Neural crest cell (in vitro differentiated cells): Measurements from ENCODE around the gene PRKCA. TPM values are rescaled to one million over a fixed set of nuclear protein-coding genes. Genes with fewer than 3 reads are reported as not detected.

Experiments
- DNase-seq: peaks from one replicate; pipeline ENCODE4 v3.0.0; 2021; ENCODE audit warnings: low read depth, mixed read lengths, low spot score
- H3K27ac Mint-ChIP-seq: one replicate; pipeline ENCODE4 v1.8.0; 2021; ENCODE audit warnings: mild to moderate bottlenecking, mixed read lengths; ENCODE audit not compliant: unreplicated experiment
- H3K27me3 Mint-ChIP-seq: 2 replicates; pipeline ENCODE4 v1.8.0; 2021; ENCODE audit warnings: low read depth, mild to moderate bottlenecking, mixed read lengths
- H3K36me3 Mint-ChIP-seq: 2 replicates; pipeline ENCODE4 v1.8.0; 2021; ENCODE audit warnings: low read depth, mild to moderate bottlenecking, mixed read lengths
- H3K4me1 Mint-ChIP-seq: 2 replicates; pipeline ENCODE4 v1.8.0; 2021; ENCODE audit warnings: mixed read lengths
- H3K4me3 Mint-ChIP-seq: one replicate; pipeline ENCODE4 v1.8.0; 2021; ENCODE audit warnings: mild to moderate bottlenecking, mixed read lengths
- H3K9me3 Mint-ChIP-seq: 2 replicates; pipeline ENCODE4 v1.8.0; 2021; ENCODE audit warnings: mixed read lengths
- total RNA-seq: library from RNA; stranded (reverse); gene quantifications from 2 replicates; pipeline ENCODE4 v1.2.1, GENCODE V29; 2021
- TF ChIP-seq, protein P1 (sequence below): fragments of 200-600 bp; sonication (generic); conservative IDR thresholded peaks from 2 replicates; pipeline ENCODE4 v1.5.0; 2021; ENCODE audit warnings: antibody characterized with exemption, mild to moderate bottlenecking

The PRKCA gene
- total RNA-seq, 1 donor from 2014 or later = 22.7 TPM

DNA sequence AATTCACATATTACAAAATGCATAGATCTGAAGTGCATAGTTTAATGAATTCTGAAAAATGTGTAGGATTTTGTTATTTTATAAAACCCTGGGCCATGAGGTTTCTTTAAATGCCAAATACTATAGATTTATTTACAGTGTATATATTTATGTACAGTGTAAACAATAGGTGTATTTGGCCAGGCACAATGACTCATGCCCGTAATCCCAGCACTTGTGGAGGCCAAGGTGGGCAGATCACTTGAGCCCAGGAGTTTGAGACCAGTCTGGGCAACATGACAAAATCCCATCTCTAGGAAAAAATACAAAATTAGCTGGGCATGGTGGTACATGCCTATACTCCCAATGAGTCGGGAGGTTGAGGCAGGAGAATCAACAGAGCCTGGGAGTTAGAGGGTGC, 249.4 kb downstream of the PRKCA start:
- TF ChIP-seq, protein P1, sequence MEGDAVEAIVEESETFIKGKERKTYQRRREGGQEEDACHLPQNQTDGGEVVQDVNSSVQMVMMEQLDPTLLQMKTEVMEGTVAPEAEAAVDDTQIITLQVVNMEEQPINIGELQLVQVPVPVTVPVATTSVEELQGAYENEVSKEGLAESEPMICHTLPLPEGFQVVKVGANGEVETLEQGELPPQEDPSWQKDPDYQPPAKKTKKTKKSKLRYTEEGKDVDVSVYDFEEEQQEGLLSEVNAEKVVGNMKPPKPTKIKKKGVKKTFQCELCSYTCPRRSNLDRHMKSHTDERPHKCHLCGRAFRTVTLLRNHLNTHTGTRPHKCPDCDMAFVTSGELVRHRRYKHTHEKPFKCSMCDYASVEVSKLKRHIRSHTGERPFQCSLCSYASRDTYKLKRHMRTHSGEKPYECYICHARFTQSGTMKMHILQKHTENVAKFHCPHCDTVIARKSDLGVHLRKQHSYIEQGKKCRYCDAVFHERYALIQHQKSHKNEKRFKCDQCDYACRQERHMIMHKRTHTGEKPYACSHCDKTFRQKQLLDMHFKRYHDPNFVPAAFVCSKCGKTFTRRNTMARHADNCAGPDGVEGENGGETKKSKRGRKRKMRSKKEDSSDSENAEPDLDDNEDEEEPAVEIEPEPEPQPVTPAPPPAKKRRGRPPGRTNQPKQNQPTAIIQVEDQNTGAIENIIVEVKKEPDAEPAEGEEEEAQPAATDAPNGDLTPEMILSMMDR = no peak
- peaks cover 19% of the 10 kb centered on the region for H3K4me1 Mint-ChIP-seq
- no peak overlapping the region for H3K4me3 Mint-ChIP-seq
- no peak overlapping the region for H3K27ac Mint-ChIP-seq
- peaks cover 3% of the 10 kb centered on the region for H3K9me3 Mint-ChIP-seq
- no peak for DNase-seq
- H3K36me3 Mint-ChIP-seq = peaks cover 6% of the 10 kb centered on the region
- H3K27me3 Mint-ChIP-seq = no peaks in the 10 kb centered on the region

DNA sequence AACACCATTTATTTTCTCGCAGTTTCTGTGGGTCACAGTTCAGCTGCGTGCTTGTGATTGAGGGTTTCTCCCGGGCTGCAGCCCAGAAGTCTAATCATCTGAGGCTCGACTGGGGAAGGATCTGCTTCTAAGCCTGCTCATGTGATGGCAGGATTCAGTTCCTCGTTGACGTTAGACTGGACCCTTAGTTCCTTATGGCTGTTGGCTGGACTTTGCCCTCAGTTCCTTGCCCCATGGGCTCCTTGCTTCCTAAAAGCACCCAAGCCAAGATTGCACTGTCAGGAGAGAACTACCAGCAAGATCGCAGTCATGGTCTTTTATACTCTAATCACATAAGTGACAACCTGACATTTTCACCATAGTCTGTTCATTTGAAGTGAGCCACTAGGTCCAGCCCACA, 250.0 kb downstream of the PRKCA start:
- no peaks in the 10 kb centered on the region for H3K27me3 Mint-ChIP-seq

DNA sequence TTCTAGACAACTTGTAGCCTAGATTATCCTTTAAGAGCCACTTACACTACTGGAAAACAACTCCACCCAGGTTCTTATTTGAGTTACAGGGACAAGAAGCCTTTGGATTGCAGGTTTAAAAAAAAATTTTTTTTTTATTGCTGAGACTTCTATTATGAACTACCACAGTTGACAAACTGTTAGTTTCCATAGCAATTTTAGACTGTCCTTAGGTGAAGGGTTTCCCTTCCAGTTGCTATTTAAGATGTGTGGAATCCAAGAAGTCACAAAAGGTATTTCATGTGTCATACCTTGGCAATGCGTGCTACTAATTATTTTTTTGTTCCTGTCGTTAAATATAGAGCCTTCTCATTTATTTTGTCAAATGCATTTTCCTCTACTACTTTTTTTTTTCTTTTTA, 253.2 kb downstream of the PRKCA start:
- no peak overlapping the region for H3K4me3 Mint-ChIP-seq
- no peak for DNase-seq

More for the DNA sequence above, 250.0 kb downstream of the PRKCA start:
- DNase-seq = no peak
- TF ChIP-seq, protein P1 = no peak
- peaks cover 3% of the 10 kb centered on the region for H3K9me3 Mint-ChIP-seq
- H3K4me3 Mint-ChIP-seq = no peak overlapping the region
- H3K27ac Mint-ChIP-seq = no peak overlapping the region
- H3K4me1 Mint-ChIP-seq = peaks cover 19% of the 10 kb centered on the region
- peaks cover 3% of the 10 kb centered on the region for H3K36me3 Mint-ChIP-seq

DNA sequence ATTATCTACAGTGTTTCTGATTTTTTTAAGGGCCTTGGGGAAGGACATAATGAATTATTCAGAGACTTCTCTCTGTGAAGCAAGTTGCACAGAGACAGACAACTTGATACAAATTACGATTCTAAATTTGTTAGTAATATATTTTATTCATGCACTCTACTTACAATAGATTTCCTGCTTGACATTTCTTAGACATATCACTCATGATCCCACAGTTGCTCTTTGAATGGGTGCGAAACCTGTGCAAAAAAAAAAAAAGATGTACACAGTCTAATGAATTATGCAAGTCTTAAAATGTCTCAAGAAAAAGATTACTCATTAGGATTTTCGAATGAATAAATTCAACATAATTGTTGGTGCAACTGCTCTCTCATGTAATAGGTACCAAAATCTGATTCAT, 254.8 kb downstream of the PRKCA start:
- H3K4me3 Mint-ChIP-seq = no peak overlapping the region
- H3K27me3 Mint-ChIP-seq = no peaks in the 10 kb centered on the region
- H3K36me3 Mint-ChIP-seq = no peaks in the 10 kb centered on the region
- no peaks in the 10 kb centered on the region for H3K4me1 Mint-ChIP-seq
- H3K27ac Mint-ChIP-seq = no peak overlapping the region
- DNase-seq = no peak
- peaks cover 6% of the 10 kb centered on the region for H3K9me3 Mint-ChIP-seq
- TF ChIP-seq, protein P1 = no peak

More for the DNA sequence above, 253.2 kb downstream of the PRKCA start:
- TF ChIP-seq, protein P1 = no peak
- H3K27ac Mint-ChIP-seq = no peak overlapping the region
- H3K27me3 Mint-ChIP-seq = no peaks in the 10 kb centered on the region
- H3K4me1 Mint-ChIP-seq = peaks cover 2% of the 10 kb centered on the region
- no peaks in the 10 kb centered on the region for H3K36me3 Mint-ChIP-seq
- peaks cover 3% of the 10 kb centered on the region for H3K9me3 Mint-ChIP-seq

DNA sequence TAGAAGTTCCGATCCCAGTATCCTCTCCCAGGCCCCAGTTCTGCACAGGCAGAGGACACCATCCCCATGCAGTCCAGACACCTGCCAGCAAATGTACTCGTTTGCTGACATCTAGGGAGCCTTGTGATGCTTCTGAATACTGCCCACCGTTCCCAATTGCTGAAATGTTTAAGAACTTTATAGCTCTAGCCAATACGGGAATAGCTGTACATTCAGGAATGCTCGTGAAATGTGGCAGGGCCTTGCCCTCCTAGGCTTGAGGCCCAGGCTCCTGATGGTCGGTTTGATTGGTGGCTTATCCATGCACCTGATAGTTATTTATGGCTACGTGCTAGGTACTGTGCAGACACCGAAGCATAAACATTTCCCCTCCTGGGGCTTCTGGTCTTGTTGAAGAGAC, 255.5 kb downstream of the PRKCA start:
- TF ChIP-seq, protein P1 = no peak
- Mint-ChIP-seq H3K9me3 (peaks cover 3% of the 10 kb centered on the region), H3K4me3 (no peak overlapping the region), H3K27ac (no peak overlapping the region), H3K27me3 (no peaks in the 10 kb centered on the region), H3K36me3 (no peaks in the 10 kb centered on the region), H3K4me1 (no peaks in the 10 kb centered on the region)
- DNase-seq = no peak

DNA sequence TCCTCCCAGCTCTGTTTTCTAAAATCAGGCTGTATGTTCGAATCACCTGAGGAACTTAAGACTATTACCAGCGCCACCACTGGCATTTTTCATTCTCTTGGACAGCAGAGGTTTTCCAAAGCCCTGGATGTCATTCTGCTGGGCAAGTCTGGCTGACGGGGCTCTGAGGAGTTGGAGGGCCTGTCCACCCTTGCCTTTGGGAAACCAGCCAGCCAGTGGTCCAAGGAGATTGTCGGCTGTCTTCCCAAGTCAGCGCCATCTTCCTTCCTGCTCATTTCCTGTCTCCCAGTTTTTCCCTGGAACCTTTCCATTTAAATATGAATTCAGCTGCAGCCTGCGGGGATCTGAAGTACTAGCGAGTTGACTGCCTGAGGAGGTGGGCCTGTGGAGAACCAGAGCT, 258.3 kb downstream of the PRKCA start:
- Mint-ChIP-seq H3K4me3 (no peak overlapping the region), H3K9me3 (peaks cover 3% of the 10 kb centered on the region), H3K27ac (no peak overlapping the region), H3K27me3 (no peaks in the 10 kb centered on the region), H3K36me3 (no peaks in the 10 kb centered on the region), H3K4me1 (peaks cover 5% of the 10 kb centered on the region)
- DNase-seq = no peak
- TF ChIP-seq, protein P1 = no peak
